ENCODE data around the gene CD81.

- no peak for TF ChIP-seq CTCF (IDR thresholded peaks at IDR 0.05)
- TF ChIP-seq POLR2A (IDR thresholded peaks at IDR 0.05) = no peak
- TF ChIP-seq POLR2AphosphoS5 (IDR thresholded peaks at IDR 0.05) = no peak
Measured at GRCh38 chr11:2445746-2446551, 68.8 kb downstream of the CD81 start.
